GM21825 (cell line): ENCODE results near the gene TDRD7.

Experiments
- ATAC-seq: cut with Tn5 transposase; IDR thresholded peaks from one replicate; pipeline ENCODE4 v1.9.1; 2021; ENCODE audit warnings: mild to moderate bottlenecking, moderate library complexity; ENCODE audit not compliant: unreplicated experiment

TDRD7 gene

DNA sequence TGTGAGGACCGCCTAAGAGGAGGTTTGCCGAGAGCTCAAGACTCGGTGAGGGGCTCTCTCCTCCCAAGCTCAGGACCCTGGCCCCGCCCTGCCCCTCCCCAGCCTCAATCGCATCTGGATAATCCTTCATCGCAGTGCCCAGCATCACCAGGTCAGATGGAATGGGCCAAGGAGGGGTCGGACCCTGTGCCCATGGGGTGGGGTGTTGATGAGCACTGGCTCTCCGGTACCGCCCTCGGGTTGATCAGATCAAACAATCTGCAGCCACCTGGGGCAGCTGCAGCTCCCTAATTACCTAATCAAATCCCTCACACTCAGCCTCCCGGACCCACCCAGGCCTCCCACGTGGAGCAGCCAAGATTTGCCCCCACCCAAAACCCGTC lies 24.4 kb upstream of the TDRD7 start:
- ATAC-seq, result no peak

DNA sequence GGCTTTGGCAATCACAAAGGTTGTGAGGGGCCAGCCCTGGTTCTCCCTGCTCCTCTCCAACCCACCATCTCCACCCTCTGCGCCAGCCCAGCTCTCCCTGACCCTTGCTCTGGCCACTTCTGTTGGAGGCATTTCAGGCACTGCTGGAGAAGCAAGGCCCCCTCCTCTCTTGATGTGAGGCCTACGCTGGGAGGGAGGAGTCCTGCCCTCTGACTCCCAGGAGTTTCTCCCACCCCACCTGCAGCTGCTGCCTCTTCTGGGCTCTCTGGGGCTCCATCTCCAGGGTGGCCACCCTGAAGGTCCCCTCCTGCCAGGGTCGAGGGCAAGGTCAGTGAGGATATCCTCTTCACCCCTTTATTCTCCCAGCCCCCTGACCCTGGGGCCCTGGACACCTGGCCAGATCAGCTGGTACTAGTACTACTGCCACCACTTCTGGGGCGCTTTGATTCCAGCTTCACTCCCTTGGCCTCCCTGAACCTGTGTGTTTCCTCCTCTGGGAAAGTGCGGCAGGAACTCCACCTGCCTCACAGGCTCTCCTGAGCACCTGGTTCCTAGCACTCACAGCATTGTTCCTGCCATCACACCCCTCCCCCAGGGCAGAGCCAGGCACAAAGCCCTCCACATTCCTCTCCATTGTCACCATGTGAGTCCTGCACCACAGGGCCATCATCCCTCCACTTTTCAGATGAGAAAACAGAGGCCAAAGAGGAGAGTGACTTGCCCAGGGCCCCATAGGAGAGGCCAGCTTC lies 23.8 kb upstream of the TDRD7 start:
- no peak for ATAC-seq

DNA sequence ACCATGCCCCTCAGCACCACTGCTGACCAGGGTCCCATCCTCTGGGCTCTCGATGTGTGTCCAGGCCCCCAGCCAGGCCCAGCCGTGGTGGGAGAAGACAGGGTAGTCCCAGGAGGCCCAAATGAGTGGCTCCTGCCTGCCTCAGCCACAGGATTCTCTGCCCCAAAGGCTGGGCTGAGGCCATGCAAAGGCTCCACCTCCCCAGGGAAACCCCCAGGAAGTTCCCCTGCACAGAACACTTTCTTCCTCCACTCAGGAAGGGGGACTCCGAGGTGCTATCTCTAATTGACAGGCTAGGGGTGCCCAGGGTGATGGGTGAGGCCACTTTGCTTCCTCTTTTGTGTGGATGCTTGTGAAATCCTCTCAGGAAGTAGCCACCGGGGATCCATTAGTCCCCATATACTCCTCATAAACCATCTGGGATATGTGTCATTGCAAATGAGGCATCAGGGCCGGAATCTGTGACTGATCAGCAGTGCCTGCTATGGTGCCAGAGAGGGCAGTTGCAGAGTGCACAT lies 23.1 kb upstream of the TDRD7 start:
- peak; percentile 67 for ATAC-seq

DNA sequence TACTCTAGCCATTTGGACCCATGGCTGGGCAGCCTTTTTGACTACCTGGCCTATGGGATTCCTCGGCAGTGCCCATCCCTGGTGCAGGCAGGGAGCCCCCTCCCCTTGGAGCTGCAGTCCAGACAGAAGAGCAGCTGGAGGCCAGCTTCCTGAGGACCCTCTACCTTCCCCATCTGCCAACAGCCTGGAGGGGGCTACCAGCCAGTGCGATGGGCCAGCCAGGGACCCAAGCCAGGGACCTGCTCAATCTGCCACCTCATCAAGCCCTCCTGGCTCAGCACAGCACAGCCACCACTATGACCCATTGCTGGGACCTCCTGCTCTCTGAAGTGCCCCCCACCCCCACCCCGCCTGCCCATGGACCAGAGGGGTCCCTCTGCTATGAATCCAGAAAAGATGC lies 22.6 kb upstream of the TDRD7 start:
- ATAC-seq, result no peak

DNA sequence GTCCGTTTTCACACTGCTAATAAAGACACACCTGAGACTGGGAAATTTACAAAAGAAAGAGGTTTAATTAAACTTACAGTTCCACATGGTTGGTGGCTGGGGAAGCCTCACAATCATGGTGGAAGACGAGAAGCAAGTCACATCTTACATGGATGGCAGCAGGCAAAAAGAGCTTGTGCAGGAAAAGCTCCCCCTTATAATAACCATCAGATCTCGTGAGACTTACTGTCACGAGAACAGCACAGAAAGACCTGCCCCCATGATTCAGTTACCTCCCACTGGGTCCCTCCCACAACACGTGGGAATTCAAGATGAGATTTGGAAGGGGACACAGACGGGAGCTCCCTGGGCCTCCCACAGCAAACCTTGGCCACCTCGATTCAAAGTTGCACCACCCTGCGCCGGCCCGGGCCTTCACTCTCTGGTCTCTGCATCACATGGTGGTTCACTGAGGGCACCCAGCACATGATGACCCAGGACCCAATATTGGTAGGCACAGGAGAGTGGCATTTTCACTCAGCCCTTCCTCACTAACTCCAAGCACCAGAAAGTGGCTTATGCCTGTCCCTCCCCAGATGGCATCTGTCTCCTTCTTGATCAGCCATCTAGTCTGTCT lies 21.0 kb upstream of the TDRD7 start:
- no peak for ATAC-seq

DNA sequence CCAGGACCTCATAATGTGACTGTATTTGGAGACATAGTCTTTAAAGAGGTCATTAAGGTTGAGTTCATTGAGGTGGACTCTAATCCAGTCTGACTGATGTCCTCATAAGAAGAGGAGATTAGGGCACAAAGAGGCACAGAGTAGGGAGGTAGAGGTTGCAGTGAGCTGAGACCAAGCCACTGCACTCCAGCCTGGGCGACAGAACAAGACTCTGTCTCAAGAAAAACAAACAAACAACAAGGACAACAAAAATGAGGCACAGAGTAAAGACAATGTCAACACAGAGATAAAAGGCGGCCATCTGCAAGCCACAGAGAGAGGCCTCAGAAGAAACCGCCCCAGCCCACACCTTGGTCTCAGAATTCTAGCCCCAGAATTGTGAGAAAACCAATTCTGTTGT lies 17.0 kb upstream of the TDRD7 start:
- no peak for ATAC-seq

DNA sequence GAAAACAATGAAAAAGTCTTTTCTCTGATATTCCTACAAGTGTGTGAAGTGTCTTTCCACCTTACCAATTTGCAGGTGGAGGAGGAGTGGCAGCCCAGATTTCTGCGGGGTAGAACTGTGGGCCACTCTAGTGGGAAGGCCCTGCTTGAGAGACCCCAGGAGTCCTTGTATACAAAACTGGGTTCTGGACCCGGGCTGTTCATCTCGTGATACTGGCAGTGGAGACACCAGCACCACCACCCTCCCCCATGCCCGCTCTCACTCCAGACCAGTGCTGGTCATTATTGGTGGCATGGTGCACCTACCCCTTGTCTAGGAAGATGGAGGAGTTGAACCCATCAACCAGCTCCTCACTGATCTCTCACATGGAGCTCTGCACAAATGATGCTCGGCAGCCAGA lies 16.2 kb upstream of the TDRD7 start:
- ATAC-seq, result no peak

DNA sequence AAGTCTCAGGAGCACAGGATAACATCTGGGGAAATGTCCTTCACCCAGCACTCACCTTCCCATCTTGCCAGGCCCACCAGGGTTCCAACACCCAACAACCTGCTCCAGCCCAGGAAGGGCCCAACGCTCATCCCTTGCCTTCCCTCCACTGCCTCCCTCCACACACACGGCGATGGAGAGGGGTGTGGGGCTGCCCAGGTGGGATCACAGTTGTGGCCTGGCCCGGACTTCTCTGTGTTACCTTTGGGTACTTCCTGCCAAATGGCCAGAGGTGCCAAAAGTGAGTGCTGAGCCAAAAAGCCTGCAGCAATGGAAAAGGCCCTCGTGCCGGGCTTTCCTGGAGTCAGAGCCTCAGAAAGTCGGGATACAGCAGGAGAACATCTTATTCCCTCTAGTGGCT lies 15.6 kb upstream of the TDRD7 start:
- no peak for ATAC-seq

DNA sequence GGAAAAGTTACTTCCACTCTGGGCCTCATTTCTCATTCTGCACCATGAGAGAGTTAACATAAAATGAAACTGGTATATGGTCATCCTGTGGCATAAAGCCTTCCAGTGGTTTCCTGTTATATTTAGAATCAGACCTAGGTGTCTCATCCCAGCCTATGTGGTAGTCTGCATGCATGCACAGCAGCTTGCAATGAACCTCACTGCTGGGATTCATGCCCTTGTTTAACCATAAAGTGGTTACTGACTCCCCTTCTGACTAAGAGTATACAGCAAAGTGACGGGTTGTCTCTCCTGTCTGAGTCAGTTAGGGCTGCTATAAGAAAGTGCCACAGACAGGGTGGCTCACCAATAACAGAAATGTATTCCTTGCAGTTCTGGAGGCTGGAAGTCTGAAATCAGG lies 14.7 kb upstream of the TDRD7 start:
- ATAC-seq, result peak; percentile 57

DNA sequence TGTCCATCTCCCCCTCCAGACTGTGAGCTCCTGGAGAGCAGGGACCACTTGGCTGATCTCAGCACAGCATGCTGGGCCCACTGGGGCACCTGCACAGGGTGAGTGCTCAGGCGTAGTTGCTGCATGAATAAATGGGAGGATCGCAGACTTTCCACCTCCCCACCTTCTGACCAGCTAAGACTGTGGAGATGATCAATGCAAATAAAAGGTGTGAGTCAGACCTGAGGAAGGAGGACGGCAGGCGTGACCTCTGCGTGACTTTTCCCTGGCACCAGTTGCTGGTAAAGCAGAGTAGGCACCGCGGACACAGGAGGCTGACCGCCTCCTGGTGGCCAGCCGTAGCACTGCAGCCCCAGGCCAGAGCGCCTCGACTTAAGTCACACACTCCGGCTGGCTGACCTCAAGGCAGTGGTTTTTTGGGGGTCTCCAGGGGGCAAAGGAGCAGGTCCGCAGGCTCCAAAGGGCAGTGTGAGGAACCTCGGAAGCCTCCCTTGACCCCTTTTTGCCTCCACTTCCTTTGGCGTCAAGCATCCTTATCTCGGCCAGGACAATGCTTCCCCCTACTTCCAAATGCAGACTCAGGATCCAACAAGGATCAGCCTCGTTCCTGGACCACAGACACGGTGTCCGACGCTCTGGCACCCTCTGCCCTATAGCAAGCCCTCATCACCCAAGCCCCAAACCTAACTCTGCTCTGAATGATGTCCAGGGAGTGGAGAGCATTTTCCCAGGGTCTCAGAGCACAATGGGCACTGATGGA lies 12.7 kb upstream of the TDRD7 start:
- ATAC-seq, result peak; percentile 63

DNA sequence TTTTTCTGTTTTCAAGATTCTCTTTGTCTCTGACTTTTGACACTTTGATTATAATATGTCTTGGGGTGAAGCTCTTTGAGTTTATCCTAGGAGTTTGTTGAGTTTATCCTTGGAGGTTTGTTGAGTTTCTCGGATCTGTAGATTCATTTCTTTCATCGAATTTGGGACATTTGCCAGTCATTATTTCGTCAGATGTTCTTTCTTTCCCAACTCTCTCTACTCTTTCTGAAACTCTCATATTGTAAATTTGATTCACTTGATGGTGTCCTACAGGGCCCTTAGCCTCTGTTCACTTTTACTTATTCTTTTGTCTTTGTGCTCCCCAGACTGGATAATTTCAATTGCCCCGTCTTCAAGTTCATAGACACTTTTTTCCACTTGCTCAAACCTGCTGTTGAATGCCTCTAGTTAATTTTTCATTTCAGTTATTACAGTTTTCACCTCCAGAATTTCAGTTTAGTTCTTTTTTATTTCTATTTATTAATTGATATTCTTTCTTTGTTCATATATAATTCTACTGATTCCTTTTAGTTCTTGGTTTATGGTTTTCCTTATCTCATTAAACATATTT lies 8.1 kb upstream of the TDRD7 start:
- no peak for ATAC-seq

DNA sequence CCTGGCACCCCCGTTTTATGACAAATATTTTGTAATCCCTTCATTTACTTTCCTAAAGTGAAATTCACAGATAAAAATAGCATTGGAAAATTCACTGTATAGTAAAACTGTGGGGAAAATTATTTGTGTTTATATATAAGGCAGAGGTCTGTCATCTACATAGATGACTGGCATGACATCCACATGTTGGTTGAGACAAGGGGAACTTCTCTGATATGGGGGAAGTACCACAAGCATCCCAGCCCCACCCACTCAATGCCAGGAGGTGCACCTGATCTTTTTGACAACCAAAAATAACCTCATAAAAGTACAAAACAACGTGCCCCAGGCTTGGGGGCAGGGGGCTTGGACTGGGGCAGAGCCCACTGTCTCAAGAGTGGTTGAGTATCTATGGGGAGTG lies 6.3 kb upstream of the TDRD7 start:
- ATAC-seq, result no peak

DNA sequence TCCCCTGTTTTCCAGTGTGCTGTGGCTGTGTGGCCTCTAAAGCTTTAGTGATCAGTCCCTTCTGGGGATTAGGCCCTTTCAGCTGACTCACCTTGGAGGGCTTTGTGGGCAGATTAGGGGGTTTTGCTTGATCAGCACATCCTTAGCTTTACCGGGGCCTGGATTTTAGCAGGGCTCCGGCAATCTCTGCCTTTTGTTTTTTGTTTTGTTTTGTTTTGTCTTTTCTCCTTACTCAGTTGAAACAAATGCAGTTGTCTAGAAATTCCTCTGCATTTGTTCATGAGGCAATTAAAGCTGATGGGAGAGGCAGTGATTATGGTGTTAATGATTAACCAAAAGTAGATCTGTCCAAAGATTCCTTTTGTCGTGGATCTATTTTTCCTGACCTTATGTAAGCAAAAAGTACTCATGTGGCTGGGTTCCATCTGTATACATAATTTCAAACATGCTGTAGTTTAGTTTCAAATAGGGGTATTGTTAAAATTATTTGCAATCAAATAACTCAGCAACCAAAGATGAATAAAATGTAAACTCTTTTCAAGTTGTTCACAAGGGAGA lies 5.2 kb upstream of the TDRD7 start:
- ATAC-seq, result no peak

DNA sequence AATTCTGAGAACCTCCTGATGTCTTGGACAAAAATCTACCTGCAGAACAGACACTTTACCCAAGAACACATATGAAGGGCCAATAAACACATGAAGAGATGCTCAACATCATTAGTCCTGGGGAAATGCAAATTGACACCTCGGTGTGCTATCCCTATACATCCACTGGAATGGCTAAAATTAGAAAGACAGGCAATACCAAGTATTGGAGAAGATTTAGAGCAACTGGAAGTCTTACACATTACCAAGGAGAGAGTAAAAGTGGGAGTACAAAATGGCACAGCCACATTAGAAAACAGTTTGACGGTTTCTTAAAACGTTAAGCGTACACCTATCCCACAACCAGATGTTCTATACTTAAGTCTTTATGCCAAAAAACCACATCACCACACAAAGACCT lies 3.3 kb upstream of the TDRD7 start:
- ATAC-seq, result no peak

DNA sequence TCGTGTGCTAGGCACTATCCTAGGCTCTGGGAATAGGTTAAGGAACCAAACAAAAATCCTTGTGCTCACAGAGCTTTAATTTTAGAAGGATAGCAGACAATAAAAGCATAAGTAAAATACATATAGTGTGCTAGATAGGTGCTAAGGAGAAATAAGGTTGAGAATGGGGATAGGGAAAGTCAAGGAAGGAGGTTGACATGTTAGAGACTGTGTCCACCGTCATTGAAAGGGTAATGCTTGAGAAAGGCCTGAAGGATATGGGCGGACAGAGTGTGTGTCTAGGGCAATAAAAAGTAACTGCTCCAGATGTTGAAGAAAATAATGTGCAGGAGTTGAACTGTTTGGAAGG lies 482 bp upstream of the TDRD7 start:
- no peak for ATAC-seq

DNA sequence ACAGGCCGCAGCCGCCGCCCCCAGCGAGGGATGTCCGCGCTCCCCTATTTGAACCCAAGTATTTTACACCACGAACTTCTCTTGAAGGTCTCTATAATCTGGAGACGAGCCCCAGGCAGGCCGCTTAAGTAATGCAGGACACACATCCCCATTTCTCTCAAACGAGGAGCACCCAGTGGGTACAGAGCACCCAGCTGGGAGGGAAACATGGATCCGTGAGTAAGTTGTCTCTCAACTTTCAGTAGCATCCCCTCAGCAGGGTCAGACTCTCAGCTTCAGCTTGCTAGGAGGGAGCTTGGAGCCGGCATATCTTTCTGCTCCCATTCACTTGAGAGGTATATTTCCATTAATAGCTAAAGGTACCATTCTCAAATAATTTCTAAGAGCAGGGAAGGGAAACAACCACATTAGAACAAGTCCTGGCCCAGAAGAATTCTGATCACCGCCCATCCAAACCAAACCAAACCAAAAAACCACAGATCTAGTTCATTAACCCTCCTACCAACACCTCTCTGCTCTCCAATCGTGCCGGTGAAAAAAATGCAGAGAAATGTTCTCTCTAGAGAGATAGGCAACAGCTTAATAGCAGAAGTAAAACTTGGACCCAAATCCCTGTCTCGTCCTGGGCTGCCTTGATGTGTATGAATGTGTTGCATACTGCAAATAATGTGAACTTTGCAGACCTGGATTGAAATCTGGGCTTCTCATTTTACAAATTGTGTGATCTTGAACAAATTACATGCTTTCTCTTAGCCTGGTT lies 910 bp downstream of the TDRD7 start:
- ATAC-seq, result no peak

DNA sequence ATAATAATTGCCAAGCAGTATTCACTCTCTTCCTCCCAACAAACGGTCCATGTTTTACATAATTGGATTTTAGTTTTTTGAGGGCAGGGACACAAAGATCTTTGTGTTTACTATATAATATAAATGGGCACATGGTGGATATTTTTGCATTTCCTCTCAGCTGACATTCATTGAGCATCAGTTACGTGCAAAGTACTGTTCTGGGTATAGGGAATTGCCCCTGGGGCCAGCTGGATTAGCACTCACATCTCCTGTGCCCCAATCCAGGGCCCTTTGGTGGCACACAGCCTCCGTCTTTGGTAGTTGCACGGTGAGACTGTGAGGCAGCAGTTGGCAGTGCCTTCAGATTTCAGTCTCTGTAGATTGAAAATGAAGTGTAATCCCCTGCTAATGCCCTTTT lies 1.6 kb downstream of the TDRD7 start:
- ATAC-seq, result no peak

DNA sequence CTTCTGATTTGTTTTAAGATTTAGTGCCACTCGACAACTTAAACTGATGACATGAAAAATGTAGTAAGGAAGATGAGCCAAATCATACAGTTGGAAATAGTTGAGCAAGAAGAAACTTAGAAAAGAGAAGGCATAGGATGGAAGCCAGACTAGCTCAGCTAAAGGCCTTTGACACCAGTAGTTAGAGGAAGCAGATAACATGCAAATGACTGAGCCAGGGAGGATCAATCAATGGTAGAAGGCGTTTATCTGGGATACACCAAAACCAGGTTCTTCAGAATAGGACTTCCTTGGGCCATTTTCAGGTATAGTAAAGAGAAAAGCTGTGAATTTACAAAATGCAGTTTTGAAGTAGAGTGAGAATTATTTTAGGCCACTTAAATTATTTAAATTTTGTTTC lies 3.2 kb downstream of the TDRD7 start:
- no peak for ATAC-seq

DNA sequence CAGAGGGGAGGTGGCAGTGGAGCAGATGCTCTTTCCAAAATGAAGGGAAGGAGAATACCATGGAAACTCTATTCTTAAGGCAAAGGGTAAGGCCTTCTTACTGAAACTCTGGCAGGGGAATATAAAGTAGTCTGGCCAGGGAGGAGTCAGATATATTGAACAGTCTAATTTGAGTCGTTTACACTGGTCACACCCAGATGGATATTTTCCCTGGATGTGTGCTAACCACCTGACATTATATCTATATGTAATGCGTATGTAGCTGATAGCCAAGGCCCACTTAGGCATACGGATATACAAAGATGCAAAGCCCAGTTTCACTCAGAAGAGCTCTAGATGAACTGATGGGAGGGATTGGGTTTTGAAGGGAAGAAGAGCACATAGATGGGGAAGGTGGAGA lies 7.0 kb downstream of the TDRD7 start:
- no peak for ATAC-seq

DNA sequence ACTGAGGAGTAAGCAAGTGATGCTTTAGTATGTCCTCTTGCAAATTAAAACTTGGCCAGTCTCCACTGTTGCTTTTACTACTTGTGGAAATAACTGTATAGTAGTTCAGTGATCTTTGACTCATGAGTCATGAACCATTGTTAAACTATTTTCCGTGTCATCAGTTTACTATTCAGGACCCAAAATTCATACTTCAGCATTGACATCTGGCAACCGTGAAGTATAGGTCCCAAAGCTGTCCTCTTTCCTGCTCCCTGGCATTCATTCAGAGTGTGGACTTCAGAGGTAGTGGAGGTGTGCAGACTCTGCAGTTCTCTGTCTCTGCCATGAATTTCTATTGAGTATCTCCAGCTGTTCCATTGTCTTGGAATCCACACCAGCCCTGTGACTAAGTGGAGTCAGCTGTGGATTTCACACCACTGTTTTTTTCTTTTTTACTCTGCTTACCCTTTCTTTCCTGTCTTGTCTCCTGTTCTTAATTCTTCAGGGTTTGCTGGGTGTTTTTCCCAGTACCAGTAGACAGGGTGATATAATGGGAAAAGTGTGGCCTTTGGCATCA lies 7.5 kb downstream of the TDRD7 start:
- ATAC-seq, result no peak
